Tibial nerve (tissue), 3 donors: ENCODE data around the gene CAMSAP2.

Experiments
- POLR2A ChIP-seq, 2 donors: fragments of 450-650 bp; IDR thresholded peaks; one replicate each; pipeline ENCODE4 v1.6.1; 2017; ENCODE audit warnings: antibody characterized with exemption in 2 of 2, mild to moderate bottlenecking in 2 of 2, moderate library complexity in 2 of 2
- TF ChIP-seq, protein P1 (sequence below), 5 experiments: fragments of 200-600 bp in 3 of 5; fragments of 450-650 bp in 2 of 5; sonication (generic) in 3 of 5; IDR thresholded peaks; one replicate each; pipeline ENCODE4 v1.5.1; 2016 to 2019; ENCODE audit warnings: antibody characterized with exemption in 5 of 5, mild to moderate bottlenecking in 3 of 5, moderate library complexity in 2 of 5

DNA sequence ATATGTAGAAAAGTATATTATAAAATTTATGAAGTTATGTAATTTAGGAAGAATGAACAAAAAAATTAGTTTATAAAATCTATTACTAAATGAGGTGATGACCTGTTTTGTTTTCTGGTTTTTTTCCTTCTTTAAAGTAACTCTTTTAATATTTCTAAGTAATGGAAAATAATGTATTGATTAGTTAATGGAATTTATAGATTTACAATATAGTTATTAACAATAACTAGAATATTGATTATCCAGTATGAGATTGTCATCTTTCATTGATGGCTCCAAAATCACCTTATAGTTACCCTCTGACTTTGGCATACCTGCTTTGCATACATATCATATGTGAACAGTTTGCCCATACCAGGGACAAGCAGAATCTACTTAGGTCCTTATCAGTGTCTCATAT, 23.4 kb downstream of the CAMSAP2 start:
- no peak for TF ChIP-seq POLR2A (IDR thresholded peaks at IDR 0.05)
- TF ChIP-seq, protein P1, sequence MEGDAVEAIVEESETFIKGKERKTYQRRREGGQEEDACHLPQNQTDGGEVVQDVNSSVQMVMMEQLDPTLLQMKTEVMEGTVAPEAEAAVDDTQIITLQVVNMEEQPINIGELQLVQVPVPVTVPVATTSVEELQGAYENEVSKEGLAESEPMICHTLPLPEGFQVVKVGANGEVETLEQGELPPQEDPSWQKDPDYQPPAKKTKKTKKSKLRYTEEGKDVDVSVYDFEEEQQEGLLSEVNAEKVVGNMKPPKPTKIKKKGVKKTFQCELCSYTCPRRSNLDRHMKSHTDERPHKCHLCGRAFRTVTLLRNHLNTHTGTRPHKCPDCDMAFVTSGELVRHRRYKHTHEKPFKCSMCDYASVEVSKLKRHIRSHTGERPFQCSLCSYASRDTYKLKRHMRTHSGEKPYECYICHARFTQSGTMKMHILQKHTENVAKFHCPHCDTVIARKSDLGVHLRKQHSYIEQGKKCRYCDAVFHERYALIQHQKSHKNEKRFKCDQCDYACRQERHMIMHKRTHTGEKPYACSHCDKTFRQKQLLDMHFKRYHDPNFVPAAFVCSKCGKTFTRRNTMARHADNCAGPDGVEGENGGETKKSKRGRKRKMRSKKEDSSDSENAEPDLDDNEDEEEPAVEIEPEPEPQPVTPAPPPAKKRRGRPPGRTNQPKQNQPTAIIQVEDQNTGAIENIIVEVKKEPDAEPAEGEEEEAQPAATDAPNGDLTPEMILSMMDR (IDR thresholded peaks at IDR 0.05), result no peak
